Stimulated activated naive CD8-positive, alpha-beta T cell treated with anti-CD3 and anti-CD28 coated beads, Interleukin-15, amount 100 ng/mL, for 72 hours (primary cell): ENCODE data around the gene HK2.

ENCODE experiments used
- ATAC-seq: fragments of 150-1000 bp; cut with Tn5 transposase; 2 replicates; pipeline ENCODE4 v1.10.0; 2021; ENCODE audit warnings: mild to moderate bottlenecking, moderate library complexity
- DNase-seq, 2 donors: peaks; one replicate each; pipeline ENCODE4 v3.0.0; 2021 to 2022
- H3K27ac Mint-ChIP-seq, 2 donors: one replicate each; pipeline ENCODE4 v1.8.0; 2022; ENCODE audit warnings: mild to moderate bottlenecking in 2 of 2, mixed read lengths in 2 of 2, moderate library complexity in 2 of 2
- H3K27me3 Mint-ChIP-seq: one replicate; pipeline ENCODE4 v1.8.0; 2022; ENCODE audit warnings: mixed read lengths
- H3K4me1 Mint-ChIP-seq: one replicate; pipeline ENCODE4 v1.8.0; 2022; ENCODE audit warnings: mild to moderate bottlenecking, mixed read lengths
- H3K4me3 Mint-ChIP-seq, 2 donors: one replicate each; pipeline ENCODE4 v1.8.0; 2022; ENCODE audit warnings: mild to moderate bottlenecking in 2 of 2, mixed read lengths in 2 of 2, moderate library complexity in 1 of 2
- H3K9me3 Mint-ChIP-seq, 2 donors: one replicate each; pipeline ENCODE4 v1.8.0; 2022; ENCODE audit warnings: mixed read lengths in 2 of 2

The HK2 gene

DNA sequence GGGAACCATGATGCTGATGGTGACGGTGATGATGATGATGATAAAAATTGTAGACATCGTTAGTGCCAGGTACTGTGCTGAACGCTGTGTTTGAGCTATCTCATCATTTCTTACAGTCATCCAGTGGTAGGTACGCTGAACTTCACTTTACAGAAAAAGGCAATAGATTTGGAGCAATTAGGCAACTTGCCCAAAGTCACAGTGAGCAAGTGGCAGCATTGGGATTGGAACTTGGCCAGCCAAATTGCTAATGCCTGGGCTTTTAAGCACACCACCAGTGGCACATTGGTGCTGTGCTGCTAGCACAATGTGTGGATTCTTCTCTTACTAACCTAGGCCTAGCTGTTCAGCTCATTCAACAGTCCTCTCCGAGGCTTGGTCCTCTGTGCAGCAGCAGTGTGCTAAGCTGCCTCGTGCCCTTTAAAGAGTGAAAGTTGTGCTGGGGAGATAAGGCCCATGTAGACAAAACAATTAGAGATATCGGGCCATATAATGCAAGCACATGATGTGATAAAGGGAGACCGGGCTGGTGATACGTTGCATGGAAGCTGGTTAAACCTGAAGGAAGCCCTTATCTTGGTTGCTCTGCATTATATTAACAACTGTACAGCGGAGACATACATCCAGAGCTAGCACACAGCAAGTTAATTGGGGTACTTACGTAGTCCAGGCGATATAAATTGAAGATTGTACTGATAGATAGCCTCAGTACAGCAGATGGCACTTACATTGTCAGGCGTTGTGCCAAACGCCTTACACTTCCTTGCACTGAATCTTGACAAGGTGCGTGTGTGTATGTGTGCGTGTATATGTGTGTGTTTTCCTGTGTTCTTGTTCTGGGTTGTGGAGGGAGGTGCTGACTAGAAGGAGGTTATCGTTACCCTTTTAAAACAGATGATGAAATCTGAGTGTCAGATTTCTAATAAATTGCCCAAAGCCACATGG lies 28.4 kb downstream of the HK2 start:
- H3K9me3 Mint-ChIP-seq, result no peaks in the 10 kb centered on the region
- no peak for DNase-seq
- no peak overlapping the region for H3K4me3 Mint-ChIP-seq
- no peaks in the 10 kb centered on the region for H3K27me3 Mint-ChIP-seq
- H3K27ac Mint-ChIP-seq, result peak overlapping the region in 1 of 2 donors; percentile 43
- ATAC-seq, result no peak
- peaks cover 34% of the 10 kb centered on the region for H3K4me1 Mint-ChIP-seq

GRCh38 chr2:74863802-74864248 lies 29.9 kb downstream of the HK2 start:
- ATAC-seq (no peak), DNase-seq (no peak)
- Mint-ChIP-seq H3K4me3 (no peak overlapping the region), H3K4me1 (peaks cover 31% of the 10 kb centered on the region), H3K27me3 (no peaks in the 10 kb centered on the region), H3K9me3 (no peaks in the 10 kb centered on the region), H3K27ac (no peak overlapping the region)

GRCh38 chr2:74864728-74865722 lies 31.1 kb downstream of the HK2 start:
- no peak for ATAC-seq
- Mint-ChIP-seq H3K27me3 (no peaks in the 10 kb centered on the region), H3K27ac (peak overlapping the region; percentile 30 to 81), H3K4me3 (no peak overlapping the region), H3K9me3 (no peaks in the 10 kb centered on the region), H3K4me1 (peaks cover 31% of the 10 kb centered on the region)
- no peak for DNase-seq

DNA sequence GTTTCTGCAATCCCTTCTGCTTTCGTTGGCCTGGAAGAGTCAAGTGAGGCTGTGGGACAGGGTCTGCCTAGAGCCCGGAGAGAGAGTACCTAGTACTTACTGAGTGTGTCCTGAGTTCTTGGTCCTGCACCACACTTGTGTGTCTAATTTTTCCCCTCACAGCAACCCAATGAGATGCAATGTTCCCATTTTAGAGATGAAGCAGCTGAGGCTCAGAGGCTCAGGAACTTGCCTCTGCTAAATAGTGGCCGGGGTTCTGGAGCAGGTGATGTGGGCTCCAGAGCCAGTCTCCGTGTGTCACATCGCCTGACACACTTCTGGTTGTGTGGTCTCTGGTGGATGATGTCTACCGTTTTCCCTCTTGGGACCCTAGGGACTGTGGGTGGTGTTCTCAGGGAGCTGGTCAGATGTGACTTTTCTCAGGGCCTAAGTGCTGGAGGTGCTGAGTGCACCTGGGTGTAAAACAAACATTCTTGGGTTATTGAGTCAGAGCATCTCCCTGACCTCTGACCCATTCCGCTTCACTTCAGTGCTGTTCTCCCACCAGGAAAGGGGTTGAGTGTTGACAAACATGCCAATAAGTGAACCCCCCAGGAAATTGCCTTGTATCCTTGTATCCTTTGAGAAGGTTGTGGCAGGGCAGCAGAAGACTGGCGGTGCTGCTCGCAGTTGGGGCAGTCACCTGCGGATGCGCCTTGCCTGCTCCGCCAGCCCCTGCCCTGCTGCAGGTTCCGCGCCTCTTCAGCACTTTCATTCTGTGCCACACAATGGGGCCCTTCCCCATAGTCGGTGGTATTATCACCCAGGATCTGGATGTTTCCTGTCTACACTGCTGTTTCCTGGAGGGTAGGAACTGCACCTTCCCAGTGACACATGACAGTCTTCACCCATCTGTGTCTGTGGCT lies 32.1 kb downstream of the HK2 start:
- no peaks in the 10 kb centered on the region for H3K27me3 Mint-ChIP-seq
- no peak for ATAC-seq
- DNase-seq, result no peak

DNA sequence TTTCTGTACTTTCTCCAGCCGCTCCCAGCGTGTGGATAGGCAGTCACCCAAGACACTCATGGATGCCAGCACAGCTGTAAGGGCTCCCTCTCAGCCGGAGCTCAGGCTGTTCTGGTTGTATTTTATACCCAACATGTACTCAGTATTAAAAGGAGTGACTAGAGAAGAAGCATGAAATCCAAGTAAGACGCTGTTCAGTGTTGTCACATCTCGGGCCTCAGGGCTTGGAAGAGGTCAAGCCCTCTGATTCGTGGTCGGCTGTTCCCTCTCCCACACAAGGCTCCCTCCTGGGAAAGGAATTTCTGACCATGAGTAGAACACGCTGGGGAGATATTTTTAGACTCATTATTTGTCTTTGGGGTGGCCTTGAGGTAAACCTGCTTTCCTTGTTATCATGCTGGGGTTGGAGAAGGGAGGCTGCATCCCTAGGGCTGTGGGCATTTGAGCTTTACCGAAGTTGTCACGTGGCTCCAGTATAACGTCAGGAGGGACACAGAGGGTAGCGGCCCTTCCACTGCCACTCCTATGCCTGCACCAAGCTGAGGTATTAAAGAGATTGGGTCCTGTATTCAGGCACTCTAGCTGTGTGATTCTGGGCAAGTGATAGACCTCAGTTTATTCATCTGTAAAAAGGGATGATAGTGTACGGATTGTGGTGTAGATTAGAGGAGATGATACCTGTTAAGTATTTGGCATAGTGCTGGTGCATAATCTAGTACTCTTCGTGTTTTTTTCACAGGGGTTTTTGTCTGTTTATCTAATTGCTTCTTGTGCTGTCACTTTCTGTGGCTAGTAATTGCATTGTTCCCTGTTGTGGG lies 34.1 kb downstream of the HK2 start:
- H3K4me1 Mint-ChIP-seq, result peaks cover 11% of the 10 kb centered on the region
- no peak for DNase-seq
- no peak overlapping the region for H3K27ac Mint-ChIP-seq

More for the DNA sequence above, 32.1 kb downstream of the HK2 start:
- no peak overlapping the region for H3K4me3 Mint-ChIP-seq
- H3K4me1 Mint-ChIP-seq, result peaks cover 25% of the 10 kb centered on the region
- H3K27ac Mint-ChIP-seq, result peak overlapping the region in 1 of 2 donors; percentile 62
- H3K9me3 Mint-ChIP-seq, result no peaks in the 10 kb centered on the region

GRCh38 chr2:74869517-74869916 lies 35.6 kb downstream of the HK2 start:
- Mint-ChIP-seq H3K27ac (no peak overlapping the region), H3K4me1 (peaks cover 6% of the 10 kb centered on the region), H3K4me3 (no peak overlapping the region), H3K9me3 (no peaks in the 10 kb centered on the region), H3K27me3 (no peaks in the 10 kb centered on the region)
- no peak for DNase-seq
- ATAC-seq, result no peak

More for the DNA sequence above, 34.1 kb downstream of the HK2 start:
- no peak overlapping the region for H3K4me3 Mint-ChIP-seq
- no peaks in the 10 kb centered on the region for H3K9me3 Mint-ChIP-seq
- no peaks in the 10 kb centered on the region for H3K27me3 Mint-ChIP-seq
- ATAC-seq, result no peak

- DNase-seq (no peak), ATAC-seq (no peak)
- Mint-ChIP-seq H3K27ac (peak overlapping the region in 1 of 2 donors; percentile 54), H3K27me3 (no peaks in the 10 kb centered on the region), H3K4me1 (peaks cover 6% of the 10 kb centered on the region), H3K4me3 (no peak overlapping the region), H3K9me3 (no peaks in the 10 kb centered on the region)
Measured at GRCh38 chr2:74870951-74871350, 37.0 kb downstream of the HK2 start.

- Mint-ChIP-seq H3K9me3 (no peaks in the 10 kb centered on the region), H3K4me1 (peaks cover 10% of the 10 kb centered on the region), H3K27ac (peak overlapping the region in 1 of 2 donors; percentile 54), H3K4me3 (no peak overlapping the region), H3K27me3 (no peaks in the 10 kb centered on the region)
- no peak for ATAC-seq
- no peak for DNase-seq
Measured at GRCh38 chr2:74871414-74871813, 37.5 kb downstream of the HK2 start.

DNA sequence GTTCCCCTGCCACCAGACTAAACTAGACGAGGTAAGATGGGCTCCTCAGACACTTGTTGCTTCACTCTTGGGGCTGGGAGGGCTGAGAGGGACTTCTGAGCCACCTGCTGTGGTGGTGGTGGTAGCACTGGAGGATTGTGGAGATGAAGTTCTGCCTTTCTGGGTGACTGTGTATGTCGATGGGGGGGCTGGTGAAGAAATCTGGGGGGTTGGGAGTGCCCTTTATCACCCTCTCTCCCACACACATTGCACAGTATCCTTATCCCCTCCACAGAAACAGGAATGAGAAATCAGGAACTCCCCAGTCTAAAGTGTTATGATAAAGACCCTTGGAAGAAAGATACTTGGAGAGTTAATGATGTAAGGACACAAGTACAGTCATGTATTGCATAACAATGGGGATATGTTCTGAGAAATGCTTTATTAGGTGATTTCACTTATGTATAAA lies 38.5 kb downstream of the HK2 start:
- ATAC-seq (no peak), DNase-seq (no peak)
- no peaks in the 10 kb centered on the region for H3K9me3 Mint-ChIP-seq
- H3K27me3 Mint-ChIP-seq, result no peaks in the 10 kb centered on the region
- H3K4me1 Mint-ChIP-seq, result peaks cover 10% of the 10 kb centered on the region
- H3K27ac Mint-ChIP-seq, result no peak overlapping the region
- H3K4me3 Mint-ChIP-seq, result no peak overlapping the region

DNA sequence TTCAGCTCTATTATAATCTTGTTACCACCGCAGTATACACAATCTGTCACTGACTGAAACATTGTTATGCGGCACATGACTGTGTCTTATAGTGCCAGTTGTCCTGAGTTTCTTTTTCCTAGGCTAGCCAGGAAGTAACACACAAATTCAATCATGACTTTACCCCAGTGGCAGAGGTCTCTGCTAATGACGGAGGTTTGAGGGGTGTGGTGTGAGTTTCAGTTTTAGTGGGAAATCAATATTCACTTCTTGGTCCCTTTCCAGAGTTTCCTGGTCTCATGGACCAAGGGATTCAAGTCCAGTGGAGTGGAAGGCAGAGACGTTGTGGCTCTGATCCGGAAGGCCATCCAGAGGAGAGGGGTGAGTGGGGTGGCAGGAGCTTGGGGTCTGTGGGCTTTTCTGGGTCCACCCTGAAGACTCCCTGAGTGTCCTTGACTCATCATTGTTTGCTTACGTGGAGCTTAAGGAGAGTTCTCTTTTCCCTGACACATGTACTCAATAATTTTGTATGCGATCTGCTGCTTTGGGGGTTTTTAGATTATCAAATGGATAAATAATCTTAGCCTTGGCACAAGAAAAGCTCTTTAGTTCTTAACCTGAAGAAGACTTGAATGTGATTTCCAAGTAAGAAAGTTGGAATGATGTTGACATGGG lies 39.2 kb downstream of the HK2 start:
- ATAC-seq, result no peak

DNA sequence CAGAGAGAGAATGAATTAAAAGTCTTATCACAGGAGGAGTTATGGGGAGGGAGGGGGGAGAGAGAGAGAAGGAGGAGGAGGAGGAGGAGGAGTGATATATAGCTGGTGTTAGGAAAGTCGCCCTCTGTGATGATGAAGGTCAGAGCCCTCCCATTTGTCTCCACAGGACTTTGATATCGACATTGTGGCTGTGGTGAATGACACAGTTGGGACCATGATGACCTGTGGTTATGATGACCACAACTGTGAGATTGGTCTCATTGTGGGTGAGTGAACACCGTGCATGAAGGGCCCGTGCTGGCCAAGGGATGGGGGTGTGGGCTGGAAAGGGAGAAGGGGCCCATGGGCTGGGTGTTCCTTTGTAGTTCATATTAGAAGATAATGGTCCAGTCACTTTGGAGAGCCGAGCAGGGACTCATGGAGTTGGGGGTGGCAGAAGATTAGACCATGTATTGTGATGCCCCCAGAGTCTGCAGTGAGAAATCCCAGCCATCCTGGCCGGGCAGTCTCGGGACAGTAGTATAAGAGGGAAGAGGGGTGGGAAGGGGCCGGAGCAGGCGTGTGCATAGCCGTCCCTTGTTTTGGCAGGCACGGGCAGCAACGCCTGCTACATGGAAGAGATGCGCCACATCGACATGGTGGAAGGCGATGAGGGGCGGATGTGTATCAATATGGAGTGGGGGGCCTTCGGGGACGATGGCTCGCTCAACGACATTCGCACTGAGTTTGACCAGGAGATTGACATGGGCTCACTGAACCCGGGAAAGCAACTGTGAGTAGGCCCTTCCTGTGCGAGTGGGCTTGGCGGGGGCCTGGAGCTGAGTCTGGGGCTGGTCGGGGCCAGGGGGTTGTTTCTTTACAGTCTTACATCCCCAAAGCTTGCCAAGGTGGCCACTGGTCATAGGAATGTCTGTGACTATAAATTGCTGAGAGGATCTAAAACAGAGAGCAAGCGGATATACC lies 40.0 kb downstream of the HK2 start:
- Mint-ChIP-seq H3K27ac (peak overlapping the region in 1 of 2 donors; percentile 2), H3K27me3 (no peaks in the 10 kb centered on the region), H3K4me1 (peaks cover 5% of the 10 kb centered on the region), H3K9me3 (no peaks in the 10 kb centered on the region), H3K4me3 (no peak overlapping the region)
- DNase-seq (no peak), ATAC-seq (no peak)

More for the DNA sequence above, 39.2 kb downstream of the HK2 start:
- Mint-ChIP-seq H3K4me1 (peaks cover 5% of the 10 kb centered on the region), H3K9me3 (no peaks in the 10 kb centered on the region), H3K27me3 (no peaks in the 10 kb centered on the region), H3K27ac (no peak overlapping the region), H3K4me3 (no peak overlapping the region)
- no peak for DNase-seq

- peaks cover 5% of the 10 kb centered on the region for H3K4me1 Mint-ChIP-seq
- DNase-seq, result peak; percentile 49 to 50
- no peaks in the 10 kb centered on the region for H3K27me3 Mint-ChIP-seq
- H3K4me3 Mint-ChIP-seq, result no peak overlapping the region
- ATAC-seq, result peak; percentile 90
- H3K27ac Mint-ChIP-seq, result no peak overlapping the region
- no peaks in the 10 kb centered on the region for H3K9me3 Mint-ChIP-seq
Measured at GRCh38 chr2:74876081-74876886, 42.4 kb downstream of the HK2 start.
